ENCODE results near the gene CAPZA3.

DNA sequence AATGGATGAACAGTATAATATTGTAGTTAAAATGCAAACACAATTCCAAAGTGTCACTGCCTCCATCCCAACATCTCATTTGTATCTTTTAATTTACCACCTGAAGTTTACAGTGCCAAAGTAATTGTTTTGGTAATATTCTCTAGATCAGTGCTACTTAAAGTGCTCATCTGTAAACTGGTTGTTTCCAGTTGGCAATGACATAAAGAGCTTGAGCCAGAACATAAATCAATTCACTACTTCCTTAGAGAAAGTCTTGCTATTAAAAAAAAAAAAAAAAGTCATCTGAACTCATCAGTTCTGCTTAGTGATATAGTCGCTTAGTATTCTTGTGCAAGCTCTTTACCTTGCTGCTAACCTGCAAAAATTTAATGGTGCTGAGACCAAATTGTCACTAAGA, 16.5 kb upstream of the CAPZA3 start:
- TF ChIP-seq, protein P1, sequence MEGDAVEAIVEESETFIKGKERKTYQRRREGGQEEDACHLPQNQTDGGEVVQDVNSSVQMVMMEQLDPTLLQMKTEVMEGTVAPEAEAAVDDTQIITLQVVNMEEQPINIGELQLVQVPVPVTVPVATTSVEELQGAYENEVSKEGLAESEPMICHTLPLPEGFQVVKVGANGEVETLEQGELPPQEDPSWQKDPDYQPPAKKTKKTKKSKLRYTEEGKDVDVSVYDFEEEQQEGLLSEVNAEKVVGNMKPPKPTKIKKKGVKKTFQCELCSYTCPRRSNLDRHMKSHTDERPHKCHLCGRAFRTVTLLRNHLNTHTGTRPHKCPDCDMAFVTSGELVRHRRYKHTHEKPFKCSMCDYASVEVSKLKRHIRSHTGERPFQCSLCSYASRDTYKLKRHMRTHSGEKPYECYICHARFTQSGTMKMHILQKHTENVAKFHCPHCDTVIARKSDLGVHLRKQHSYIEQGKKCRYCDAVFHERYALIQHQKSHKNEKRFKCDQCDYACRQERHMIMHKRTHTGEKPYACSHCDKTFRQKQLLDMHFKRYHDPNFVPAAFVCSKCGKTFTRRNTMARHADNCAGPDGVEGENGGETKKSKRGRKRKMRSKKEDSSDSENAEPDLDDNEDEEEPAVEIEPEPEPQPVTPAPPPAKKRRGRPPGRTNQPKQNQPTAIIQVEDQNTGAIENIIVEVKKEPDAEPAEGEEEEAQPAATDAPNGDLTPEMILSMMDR (conservative IDR thresholded peaks at IDR 0.05; ENCODE audit: low read depth in 2 of 2) = no peak
- TF ChIP-seq REST (IDR thresholded peaks at IDR 0.05; ENCODE audit: unreplicated experiment) (no peak), EZH2 (IDR thresholded peaks at IDR 0.05; ENCODE audit: low read depth, unreplicated experiment) (no peak), POLR2AphosphoS5 (IDR thresholded peaks at IDR 0.05; ENCODE audit: low read depth) (no peak), CREB1 (CRISPR knock-in tag; IDR thresholded peaks at IDR 0.05; ENCODE audit: low read depth) (no peak), JUNB (IDR thresholded peaks at IDR 0.05; ENCODE audit: unreplicated experiment) (no peak), EZH2phosphoT487 (IDR thresholded peaks at IDR 0.05; ENCODE audit: unreplicated experiment) (no peak), STAT1 (IDR thresholded peaks at IDR 0.05; ENCODE audit: unreplicated experiment) (no peak), NANOG (IDR thresholded peaks at IDR 0.05; ENCODE audit: borderline replicate concordance) (no peak), ZNF331 (CRISPR knock-in tag; IDR thresholded peaks at IDR 0.05; ENCODE audit: low read depth) (no peak), ZNF114 (CRISPR knock-in tag; IDR thresholded peaks at IDR 0.05) (no peak)
- TF ChIP-seq, protein P2, sequence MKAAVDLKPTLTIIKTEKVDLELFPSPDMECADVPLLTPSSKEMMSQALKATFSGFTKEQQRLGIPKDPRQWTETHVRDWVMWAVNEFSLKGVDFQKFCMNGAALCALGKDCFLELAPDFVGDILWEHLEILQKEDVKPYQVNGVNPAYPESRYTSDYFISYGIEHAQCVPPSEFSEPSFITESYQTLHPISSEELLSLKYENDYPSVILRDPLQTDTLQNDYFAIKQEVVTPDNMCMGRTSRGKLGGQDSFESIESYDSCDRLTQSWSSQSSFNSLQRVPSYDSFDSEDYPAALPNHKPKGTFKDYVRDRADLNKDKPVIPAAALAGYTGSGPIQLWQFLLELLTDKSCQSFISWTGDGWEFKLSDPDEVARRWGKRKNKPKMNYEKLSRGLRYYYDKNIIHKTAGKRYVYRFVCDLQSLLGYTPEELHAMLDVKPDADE (IDR thresholded peaks at IDR 0.05) = no peak
- TF ChIP-seq, protein P3, sequence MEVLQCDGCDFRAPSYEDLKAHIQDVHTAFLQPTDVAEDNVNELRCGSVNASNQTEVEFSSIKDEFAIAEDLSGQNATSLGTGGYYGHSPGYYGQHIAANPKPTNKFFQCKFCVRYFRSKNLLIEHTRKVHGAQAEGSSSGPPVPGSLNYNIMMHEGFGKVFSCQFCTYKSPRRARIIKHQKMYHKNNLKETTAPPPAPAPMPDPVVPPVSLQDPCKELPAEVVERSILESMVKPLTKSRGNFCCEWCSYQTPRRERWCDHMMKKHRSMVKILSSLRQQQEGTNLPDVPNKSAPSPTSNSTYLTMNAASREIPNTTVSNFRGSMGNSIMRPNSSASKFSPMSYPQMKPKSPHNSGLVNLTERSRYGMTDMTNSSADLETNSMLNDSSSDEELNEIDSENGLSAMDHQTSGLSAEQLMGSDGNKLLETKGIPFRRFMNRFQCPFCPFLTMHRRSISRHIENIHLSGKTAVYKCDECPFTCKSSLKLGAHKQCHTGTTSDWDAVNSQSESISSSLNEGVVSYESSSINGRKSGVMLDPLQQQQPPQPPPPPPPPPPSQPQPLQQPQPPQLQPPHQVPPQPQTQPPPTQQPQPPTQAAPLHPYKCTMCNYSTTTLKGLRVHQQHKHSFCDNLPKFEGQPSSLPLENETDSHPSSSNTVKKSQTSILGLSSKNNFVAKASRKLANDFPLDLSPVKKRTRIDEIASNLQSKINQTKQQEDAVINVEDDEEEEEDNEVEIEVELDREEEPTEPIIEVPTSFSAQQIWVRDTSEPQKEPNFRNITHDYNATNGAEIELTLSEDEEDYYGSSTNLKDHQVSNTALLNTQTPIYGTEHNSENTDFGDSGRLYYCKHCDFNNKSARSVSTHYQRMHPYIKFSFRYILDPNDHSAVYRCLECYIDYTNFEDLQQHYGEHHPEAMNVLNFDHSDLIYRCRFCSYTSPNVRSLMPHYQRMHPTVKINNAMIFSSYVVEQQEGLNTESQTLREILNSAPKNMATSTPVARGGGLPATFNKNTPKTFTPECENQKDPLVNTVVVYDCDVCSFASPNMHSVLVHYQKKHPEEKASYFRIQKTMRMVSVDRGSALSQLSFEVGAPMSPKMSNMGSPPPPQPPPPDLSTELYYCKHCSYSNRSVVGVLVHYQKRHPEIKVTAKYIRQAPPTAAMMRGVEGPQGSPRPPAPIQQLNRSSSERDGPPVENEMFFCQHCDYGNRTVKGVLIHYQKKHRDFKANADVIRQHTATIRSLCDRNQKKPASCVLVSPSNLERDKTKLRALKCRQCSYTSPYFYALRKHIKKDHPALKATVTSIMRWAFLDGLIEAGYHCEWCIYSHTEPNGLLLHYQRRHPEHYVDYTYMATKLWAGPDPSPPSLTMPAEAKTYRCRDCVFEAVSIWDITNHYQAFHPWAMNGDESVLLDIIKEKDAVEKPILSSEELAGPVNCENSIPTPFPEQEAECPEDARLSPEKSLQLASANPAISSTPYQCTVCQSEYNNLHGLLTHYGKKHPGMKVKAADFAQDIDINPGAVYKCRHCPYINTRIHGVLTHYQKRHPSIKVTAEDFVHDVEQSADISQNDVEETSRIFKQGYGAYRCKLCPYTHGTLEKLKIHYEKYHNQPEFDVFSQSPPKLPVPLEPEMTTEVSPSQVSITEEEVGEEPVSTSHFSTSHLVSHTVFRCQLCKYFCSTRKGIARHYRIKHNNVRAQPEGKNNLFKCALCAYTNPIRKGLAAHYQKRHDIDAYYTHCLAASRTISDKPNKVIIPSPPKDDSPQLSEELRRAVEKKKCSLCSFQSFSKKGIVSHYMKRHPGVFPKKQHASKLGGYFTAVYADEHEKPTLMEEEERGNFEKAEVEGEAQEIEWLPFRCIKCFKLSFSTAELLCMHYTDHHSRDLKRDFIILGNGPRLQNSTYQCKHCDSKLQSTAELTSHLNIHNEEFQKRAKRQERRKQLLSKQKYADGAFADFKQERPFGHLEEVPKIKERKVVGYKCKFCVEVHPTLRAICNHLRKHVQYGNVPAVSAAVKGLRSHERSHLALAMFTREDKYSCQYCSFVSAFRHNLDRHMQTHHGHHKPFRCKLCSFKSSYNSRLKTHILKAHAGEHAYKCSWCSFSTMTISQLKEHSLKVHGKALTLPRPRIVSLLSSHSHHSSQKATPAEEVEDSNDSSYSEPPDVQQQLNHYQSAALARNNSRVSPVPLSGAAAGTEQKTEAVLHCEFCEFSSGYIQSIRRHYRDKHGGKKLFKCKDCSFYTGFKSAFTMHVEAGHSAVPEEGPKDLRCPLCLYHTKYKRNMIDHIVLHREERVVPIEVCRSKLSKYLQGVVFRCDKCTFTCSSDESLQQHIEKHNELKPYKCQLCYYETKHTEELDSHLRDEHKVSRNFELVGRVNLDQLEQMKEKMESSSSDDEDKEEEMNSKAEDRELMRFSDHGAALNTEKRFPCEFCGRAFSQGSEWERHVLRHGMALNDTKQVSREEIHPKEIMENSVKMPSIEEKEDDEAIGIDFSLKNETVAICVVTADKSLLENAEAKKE (CRISPR knock-in tag; IDR thresholded peaks at IDR 0.05) = no peak
